Gastroesophageal sphincter (tissue), 3 donors: Measurements from ENCODE around the gene ARL13B.

Source experiments
- CTCF ChIP-seq, 4 experiments: fragments of 200-600 bp in 2 of 4; fragments of 450-650 bp in 2 of 4; sonication (generic) in 1 of 4; IDR thresholded peaks; one replicate each; pipeline ENCODE4 v1.5.1; 2017 to 2019; ENCODE audit warnings: antibody characterized with exemption in 4 of 4, mild to moderate bottlenecking in 2 of 4, moderate library complexity in 2 of 4
- POLR2A ChIP-seq, 2 donors: fragments of 450-650 bp; IDR thresholded peaks; one replicate each; pipeline ENCODE4 v1.6.1; 2017; ENCODE audit warnings: antibody characterized with exemption in 2 of 2, mild to moderate bottlenecking in 2 of 2, moderate library complexity in 1 of 2
- POLR2AphosphoS5 ChIP-seq: sonication (generic); formaldehyde crosslinking; IDR thresholded peaks from one replicate; pipeline ENCODE4 v1.6.1; 2017; ENCODE audit warnings: antibody characterized with exemption

- TF ChIP-seq CTCF (IDR thresholded peaks at IDR 0.05) = no peak
- TF ChIP-seq POLR2AphosphoS5 = no peak
- no peak for TF ChIP-seq POLR2A (IDR thresholded peaks at IDR 0.05)
Observed at GRCh38 chr3:93988764-93989163, 8.8 kb downstream of the ARL13B start.
